Neural crest cell (in vitro differentiated cells): ENCODE results near the gene SLC2A10. TPM values are rescaled to one million over a fixed set of nuclear protein-coding genes. Genes with fewer than 3 reads are reported as not detected.
A peak's percentile ranks its signal among the peaks of the same experiment; 100 is the strongest.

Experiments used
- DNase-seq: peaks from one replicate; pipeline ENCODE4 v3.0.0; 2021; ENCODE audit warnings: low read depth, mixed read lengths, low spot score
- H3K27ac Mint-ChIP-seq: one replicate; pipeline ENCODE4 v1.8.0; 2021; ENCODE audit warnings: mild to moderate bottlenecking, mixed read lengths; ENCODE audit not compliant: unreplicated experiment
- H3K27me3 Mint-ChIP-seq: 2 replicates; pipeline ENCODE4 v1.8.0; 2021; ENCODE audit warnings: low read depth, mild to moderate bottlenecking, mixed read lengths
- H3K36me3 Mint-ChIP-seq: 2 replicates; pipeline ENCODE4 v1.8.0; 2021; ENCODE audit warnings: low read depth, mild to moderate bottlenecking, mixed read lengths
- H3K4me1 Mint-ChIP-seq: 2 replicates; pipeline ENCODE4 v1.8.0; 2021; ENCODE audit warnings: mixed read lengths
- H3K4me3 Mint-ChIP-seq: one replicate; pipeline ENCODE4 v1.8.0; 2021; ENCODE audit warnings: mild to moderate bottlenecking, mixed read lengths
- H3K9me3 Mint-ChIP-seq: 2 replicates; pipeline ENCODE4 v1.8.0; 2021; ENCODE audit warnings: mixed read lengths
- CTCF ChIP-seq: fragments of 200-600 bp; sonication (generic); conservative IDR thresholded peaks from 2 replicates; pipeline ENCODE4 v1.5.0; 2021; ENCODE audit warnings: antibody characterized with exemption, mild to moderate bottlenecking
- total RNA-seq: library from RNA; stranded (reverse); gene quantifications from 2 replicates; pipeline ENCODE4 v1.2.1, GENCODE V29; 2021

Gene SLC2A10
- total RNA-seq, 1 donor from 2014 or later, result 12.7 TPM

- H3K36me3 Mint-ChIP-seq, result no peaks in the 10 kb centered on the region
- H3K4me3 Mint-ChIP-seq, result no peak overlapping the region
- no peaks in the 10 kb centered on the region for H3K27me3 Mint-ChIP-seq
- H3K4me1 Mint-ChIP-seq, result peaks cover 18% of the 10 kb centered on the region
- H3K9me3 Mint-ChIP-seq, result no peaks in the 10 kb centered on the region
- TF ChIP-seq CTCF, result no peak
- no peak for DNase-seq
- no peak overlapping the region for H3K27ac Mint-ChIP-seq
Measured at GRCh38 chr20:46758929-46759669, 49.6 kb downstream of the SLC2A10 start.

- H3K9me3 Mint-ChIP-seq, result no peaks in the 10 kb centered on the region
- H3K27ac Mint-ChIP-seq, result no peak overlapping the region
- no peaks in the 10 kb centered on the region for H3K36me3 Mint-ChIP-seq
- DNase-seq, result no peak
- no peak for TF ChIP-seq CTCF
- no peaks in the 10 kb centered on the region for H3K27me3 Mint-ChIP-seq
- H3K4me3 Mint-ChIP-seq, result no peak overlapping the region
- H3K4me1 Mint-ChIP-seq, result peaks cover 18% of the 10 kb centered on the region
Measured at GRCh38 chr20:46761566-46761965, 52.1 kb downstream of the SLC2A10 start.

GRCh38 chr20:46764068-46764467, 54.6 kb downstream of the SLC2A10 start:
- TF ChIP-seq CTCF, result no peak
- H3K36me3 Mint-ChIP-seq, result no peaks in the 10 kb centered on the region
- H3K4me1 Mint-ChIP-seq, result peaks cover 7% of the 10 kb centered on the region
- H3K27me3 Mint-ChIP-seq, result no peaks in the 10 kb centered on the region
- no peak for DNase-seq
- H3K4me3 Mint-ChIP-seq, result no peak overlapping the region
- H3K9me3 Mint-ChIP-seq, result no peaks in the 10 kb centered on the region
- peak overlapping the region; percentile 79 for H3K27ac Mint-ChIP-seq

GRCh38 chr20:46765506-46766120, 56.2 kb downstream of the SLC2A10 start:
- no peak overlapping the region for H3K27ac Mint-ChIP-seq
- TF ChIP-seq CTCF, result no peak
- no peak overlapping the region for H3K4me3 Mint-ChIP-seq
- peaks cover 7% of the 10 kb centered on the region for H3K4me1 Mint-ChIP-seq
- no peaks in the 10 kb centered on the region for H3K9me3 Mint-ChIP-seq
- no peak for DNase-seq
- peaks cover 3% of the 10 kb centered on the region for H3K27me3 Mint-ChIP-seq
- no peaks in the 10 kb centered on the region for H3K36me3 Mint-ChIP-seq

- peak; percentile 16 for DNase-seq
- Mint-ChIP-seq H3K9me3 (no peaks in the 10 kb centered on the region), H3K27ac (no peak overlapping the region), H3K4me3 (no peak overlapping the region), H3K4me1 (no peaks in the 10 kb centered on the region), H3K36me3 (no peaks in the 10 kb centered on the region), H3K27me3 (peaks cover 3% of the 10 kb centered on the region)
- TF ChIP-seq CTCF, result peak; percentile 73
Measured at GRCh38 chr20:46767127-46767761, 57.8 kb downstream of the SLC2A10 start.
